GF-D8 (cell line): ENCODE data around the gene ARHGAP24.
"Not testable (repeated sequence)": the region's sequence is repeated elsewhere in the genome, so short reads cannot be mapped to it uniquely, and the experiment has no call there.

Source experiments
- DNase-seq: peaks from one replicate; lab custom pipeline; 2025; lab: John Stamatoyannopoulos, UW

The ARHGAP24 gene

GRCh38 chr4:85956293-85956945 lies 481.5 kb downstream of the ARHGAP24 start:
- DNase-seq = no peak

GRCh38 chr4:85961887-85962286 lies 486.9 kb downstream of the ARHGAP24 start:
- DNase-seq = no peak

- DNase-seq = no peak
These were observed 488.3 kb downstream of the ARHGAP24 start for GRCh38 chr4:85963231-85963630.

- no peak for DNase-seq
These were observed 489.3 kb downstream of the ARHGAP24 start for GRCh38 chr4:85964298-85964697.

GRCh38 chr4:85965017-85965416 lies 490.1 kb downstream of the ARHGAP24 start:
- DNase-seq = not testable (repeated sequence)

- DNase-seq = no peak
These were observed 490.6 kb downstream of the ARHGAP24 start for GRCh38 chr4:85965529-85965928.

- DNase-seq = no peak
These were observed 491.4 kb downstream of the ARHGAP24 start for GRCh38 chr4:85966373-85966772.

- no peak for DNase-seq
These were observed 492.9 kb downstream of the ARHGAP24 start for GRCh38 chr4:85967872-85968271.

GRCh38 chr4:85968945-85969819 lies 494.2 kb downstream of the ARHGAP24 start:
- no peak for DNase-seq

GRCh38 chr4:85970535-85970934 lies 495.6 kb downstream of the ARHGAP24 start:
- no peak for DNase-seq

- no peak for DNase-seq
These were observed 504.3 kb downstream of the ARHGAP24 start for GRCh38 chr4:85979276-85979675.

- DNase-seq = no peak
These were observed 511.3 kb downstream of the ARHGAP24 start for GRCh38 chr4:85986266-85986665.

- DNase-seq = no peak
These were observed 518.7 kb downstream of the ARHGAP24 start for GRCh38 chr4:85993641-85994040.

- DNase-seq = no peak
These were observed 519.6 kb downstream of the ARHGAP24 start for GRCh38 chr4:85994576-85994975.

- DNase-seq = no peak
These were observed 520.4 kb downstream of the ARHGAP24 start for GRCh38 chr4:85995361-85995760.

GRCh38 chr4:86001591-86001990 lies 526.6 kb downstream of the ARHGAP24 start:
- no peak for DNase-seq

- no peak for DNase-seq
These were observed 529.1 kb downstream of the ARHGAP24 start for GRCh38 chr4:86004030-86004429.

- no peak for DNase-seq
These were observed 531.1 kb downstream of the ARHGAP24 start for GRCh38 chr4:86006057-86006456.

- DNase-seq = no peak
These were observed 532.1 kb downstream of the ARHGAP24 start for GRCh38 chr4:86007042-86007441.

GRCh38 chr4:86011117-86011516 lies 536.2 kb downstream of the ARHGAP24 start:
- no peak for DNase-seq

- DNase-seq = no peak
These were observed 538.7 kb downstream of the ARHGAP24 start for GRCh38 chr4:86013621-86014020.

- DNase-seq = no peak
These were observed 539.6 kb downstream of the ARHGAP24 start for GRCh38 chr4:86014599-86014998.
